GM12875 (cell line): Measurements from ENCODE around the gene PCGF6.
"Not testable (repeated sequence)": the region's sequence is repeated elsewhere in the genome, so short reads cannot be mapped to it uniquely, and the experiment has no call there.

Experiments used
- H3K4me3 ChIP-seq: one replicate; pipeline ENCODE4 v1.5.1; 2011; ENCODE audit warnings: low read depth, low read length, control low read depth
- CTCF ChIP-seq: IDR thresholded peaks from 2 replicates; pipeline ENCODE4 v1.5.1; 2011; ENCODE audit warnings: low read depth, mild to moderate bottlenecking, control low read depth, inconsistent platforms, low read length, moderate library complexity, borderline replicate concordance; ENCODE audit not compliant: insufficient read depth

The PCGF6 gene

GRCh38 chr10:103382769-103383168 is 31.8 kb upstream of the PCGF6 start:
- H3K4me3 ChIP-seq = no peak overlapping the region
- TF ChIP-seq CTCF = no peak

- H3K4me3 ChIP-seq = no peak overlapping the region
- no peak for TF ChIP-seq CTCF
Observed at GRCh38 chr10:103374263-103374662, 23.3 kb upstream of the PCGF6 start.

GRCh38 chr10:103373544-103373943 is 22.6 kb upstream of the PCGF6 start:
- H3K4me3 ChIP-seq = no peak overlapping the region

DNA sequence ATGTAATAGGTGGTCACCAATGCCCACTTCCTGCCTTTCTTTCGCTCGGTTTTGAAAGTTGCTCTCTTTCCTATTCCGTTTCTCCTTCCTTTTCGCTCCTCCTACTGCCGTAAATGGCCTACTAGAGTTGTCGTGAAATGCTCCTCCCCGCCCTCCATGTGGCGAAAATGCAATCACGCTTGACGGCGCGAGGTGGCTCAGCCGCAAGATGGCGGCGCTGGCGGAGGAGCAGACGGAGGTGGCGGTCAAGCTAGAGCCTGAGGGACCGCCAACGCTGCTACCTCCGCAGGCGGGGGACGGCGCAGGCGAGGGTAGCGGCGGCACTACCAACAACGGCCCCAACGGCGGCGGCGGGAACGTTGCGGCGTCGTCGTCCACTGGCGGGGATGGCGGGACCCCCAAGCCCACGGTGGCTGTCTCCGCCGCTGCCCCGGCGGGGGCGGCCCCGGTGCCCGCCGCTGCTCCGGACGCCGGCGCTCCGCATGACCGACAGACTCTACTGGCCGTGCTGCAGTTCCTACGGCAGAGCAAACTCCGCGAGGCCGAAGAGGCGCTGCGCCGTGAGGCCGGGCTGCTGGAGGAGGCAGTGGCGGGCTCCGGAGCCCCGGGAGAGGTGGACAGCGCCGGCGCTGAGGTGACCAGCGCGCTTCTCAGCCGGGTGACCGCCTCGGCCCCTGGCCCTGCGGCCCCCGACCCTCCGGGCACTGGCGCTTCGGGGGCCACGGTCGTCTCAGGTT is 17.0 kb upstream of the PCGF6 start, which contains the start of gene TAF5:
TAF5 (plus strand) TSS at position 195 of the 737 bp plus-strand sequence; CDS start at position 209, 14 bp downstream.
- H3K4me3 ChIP-seq = peak within 1 kb of the TSS; percentile 90
- no peak for TF ChIP-seq CTCF

More at GRCh38 chr10:103373544-103373943, 22.6 kb upstream of the PCGF6 start:
- no peak for TF ChIP-seq CTCF

GRCh38 chr10:103367379-103367781 is 16.4 kb upstream of the PCGF6 start:
- TF ChIP-seq CTCF = no peak
- no peak overlapping the region for H3K4me3 ChIP-seq

DNA sequence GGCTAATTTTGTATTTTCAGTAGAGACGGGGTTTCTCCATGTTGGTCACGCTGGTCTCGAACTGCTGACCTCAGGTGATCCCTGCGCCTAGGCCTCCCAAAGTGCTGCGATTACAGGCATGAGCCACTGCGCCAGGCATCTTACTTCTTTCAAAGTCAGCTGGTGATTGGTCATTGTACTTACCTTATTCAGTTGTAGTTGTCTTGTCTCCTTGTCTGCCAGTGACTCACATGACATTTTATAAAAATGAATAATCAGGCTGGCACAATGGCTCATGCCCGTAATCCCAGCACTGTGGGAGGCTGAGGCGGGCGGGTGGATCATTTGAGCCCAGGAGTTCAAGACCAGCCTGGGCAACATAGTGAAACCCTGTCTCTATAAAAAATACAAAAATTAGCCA is 9.9 kb upstream of the PCGF6 start:
- H3K4me3 ChIP-seq = not testable (repeated sequence)

DNA sequence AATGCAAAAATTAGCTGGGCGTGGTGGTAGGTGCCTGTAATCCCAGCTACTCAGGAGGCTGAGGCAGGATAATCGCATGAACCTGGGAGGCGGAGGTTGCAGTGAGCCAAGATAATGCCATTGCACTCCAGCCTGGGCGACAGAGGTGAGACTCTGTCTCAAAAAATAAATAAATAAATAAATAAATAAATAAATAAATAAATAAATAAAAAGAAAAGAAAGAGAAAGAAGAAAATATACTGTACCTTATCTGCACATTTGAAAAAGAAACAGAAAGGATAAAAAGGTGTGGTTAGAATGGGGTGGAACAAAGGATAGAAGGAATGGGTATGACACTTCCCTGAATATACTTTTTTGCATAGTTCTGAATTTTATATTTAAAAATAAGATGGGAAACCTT is 8.6 kb upstream of the PCGF6 start:
- not testable (repeated sequence) for H3K4me3 ChIP-seq

DNA sequence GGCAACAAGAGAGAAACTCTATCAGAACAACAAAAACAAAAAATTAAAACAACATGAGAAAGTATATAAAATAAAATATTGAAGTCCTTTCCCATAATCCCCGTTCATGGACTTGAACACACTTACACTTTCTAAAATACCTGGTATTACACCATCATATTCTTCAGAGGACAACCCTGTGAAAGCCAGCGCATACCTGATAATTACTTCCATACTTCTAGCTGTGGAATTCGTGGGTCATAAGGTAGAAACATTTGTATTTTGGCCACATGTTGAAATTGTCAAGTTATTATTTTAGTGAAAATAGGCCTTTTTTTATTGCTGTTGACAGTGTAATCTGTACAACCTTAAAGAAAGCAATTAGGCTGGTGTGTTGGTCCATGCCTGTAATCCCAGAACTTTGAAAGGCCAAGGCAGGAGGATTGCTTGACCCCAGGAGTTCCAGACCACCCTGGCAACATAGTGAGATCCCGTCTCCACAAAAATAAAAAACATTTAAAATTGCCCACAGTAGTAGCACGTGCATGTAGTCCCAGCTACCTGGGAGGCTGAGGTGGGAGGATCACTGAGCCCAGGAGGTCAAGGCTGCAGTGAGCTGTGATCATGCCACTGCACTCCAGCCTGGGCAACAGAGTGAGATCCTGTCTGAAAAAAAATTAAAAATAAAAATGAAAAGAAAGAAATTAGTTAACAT is 5.1 kb upstream of the PCGF6 start:
- TF ChIP-seq CTCF = no peak
- no peak overlapping the region for H3K4me3 ChIP-seq

GRCh38 chr10:103354567-103354966 is 3.6 kb upstream of the PCGF6 start:
- not testable (repeated sequence) for H3K4me3 ChIP-seq
